ENCODE data around the gene PCLO. TPM values are rescaled to one million over a fixed set of nuclear protein-coding genes. Genes with fewer than 3 reads are reported as not detected.
A peak's percentile ranks its signal among the peaks of the same experiment; 100 is the strongest.

PCLO gene
- total and polyA plus RNA-seq, 2 of the 8 experiments (the other 6 are each of a cell fraction or from before 2014, with no cell fraction given): 1.5 to 3.2 TPM

- no peak overlapping the region for H3K4ac ChIP-seq (replicated peaks; ENCODE audit: insufficient read length, low read depth, low read length)
- H3K27ac ChIP-seq (ENCODE audit: low read depth, low read length): no peak overlapping the region
- H2BK5ac ChIP-seq (ENCODE audit: low read depth, low read length): no peak overlapping the region
- H3K79me1 ChIP-seq (ENCODE audit: low read depth, low read length): no peaks in the 10 kb centered on the region
- peaks cover 0 to 1% of the 10 kb centered on the region in 2 experiments for H4K20me1 ChIP-seq (replicated peaks in 1 of 2; ENCODE audit: control insufficient read depth in 1 of 2, insufficient read depth in 2 of 2, low read length in 2 of 2)
- H3K4me3 ChIP-seq (ENCODE audit: extremely low read depth in 1 of 4, insufficient read depth in 2 of 4, low read depth in 3 of 4, low read length in 4 of 4): peak overlapping the region in 1 of 4 experiments; percentile 87; a peak in 2 of 8 replicates
- H2BK120ac ChIP-seq (replicated peaks; ENCODE audit: low read depth, low read length): no peak overlapping the region
- no peak overlapping the region for H4K8ac ChIP-seq (ENCODE audit: extremely low read depth, insufficient read depth, low read length)
- H2AFZ ChIP-seq (ENCODE audit: low read length): no peak overlapping the region
- H2BK12ac ChIP-seq (ENCODE audit: low read depth, low read length): no peak overlapping the region
- no peak overlapping the region for H3K9ac ChIP-seq (replicated peaks in 1 of 4; ENCODE audit: extremely low read depth in 1 of 4, low read depth in 3 of 4, low read length in 3 of 4)
- H3K14ac ChIP-seq (ENCODE audit: insufficient read length): no peak overlapping the region
- peak overlapping the region in 1 of 2 experiments; percentile 82; a peak in 2 of 4 replicates for H3K4me2 ChIP-seq (ENCODE audit: insufficient read depth in 1 of 2, low read depth in 2 of 2, low read length in 2 of 2)
- DNase-seq (ENCODE audit: low read depth in 1 of 2, low spot score in 2 of 2): no peak
- H3K9me3 ChIP-seq (ENCODE audit: insufficient read depth in 2 of 2, low read depth in 1 of 2, low read length in 1 of 2): no peaks in the 10 kb centered on the region
- H3K27me3 ChIP-seq (replicated peaks in 1 of 4; ENCODE audit: control insufficient read depth in 3 of 4, extremely low read depth in 1 of 4, insufficient read depth in 3 of 4, low read length in 3 of 4): no peaks in the 10 kb centered on the region
- H3K23ac ChIP-seq (ENCODE audit: insufficient read length): no peak overlapping the region
- H2AK5ac ChIP-seq (ENCODE audit: low read depth, low read length): no peak overlapping the region
- no peak overlapping the region for H2BK15ac ChIP-seq (ENCODE audit: low read length)
- peaks cover 7% of the 10 kb centered on the region; the same call in 1 of the 2 replicates for H3K23me2 ChIP-seq (ENCODE audit: low read depth, low read length)
- no peak overlapping the region for H3K18ac ChIP-seq (ENCODE audit: extremely low read depth, low read length)
- CTCF ChIA-PET (ENCODE audit: partially characterized antibody): interaction anchor here (1.0 kb wide), 1 partner anchor 19 kb away, joined by 3 read pairs; no protein-coding TSS in a partner anchor
- POLR2A ChIA-PET (ENCODE audit: partially characterized antibody): interaction anchor here (2.6 kb wide), 1 partner anchor 9 kb away, joined by 16 read pairs; no protein-coding TSS in a partner anchor
- TF ChIP-seq EZH2 (IDR thresholded peaks at IDR 0.05; ENCODE audit: low read depth, low read length, severe bottlenecking) (no peak), SIN3A (conservative IDR thresholded peaks at IDR 0.05 in 1 of 2, IDR thresholded peaks at IDR 0.05 in 1 of 2; ENCODE audit: low read depth in 1 of 2, low read length in 2 of 2) (peak; percentile 68 to 76; a peak in 2 of 4 replicates)
- peaks cover 0 to 3% (median 0%) of the 10 kb centered on the region in 4 experiments; a peak in 3 of 7 replicates for H3K4me1 ChIP-seq (replicated peaks in 1 of 4; ENCODE audit: control insufficient read depth in 3 of 4, insufficient read depth in 4 of 4, low read length in 3 of 4)
- FAIRE-seq: peak; percentile 73
- no peaks in the 10 kb centered on the region for H3K79me2 ChIP-seq (ENCODE audit: control insufficient read depth in 1 of 2, insufficient read depth in 2 of 2, low read length in 2 of 2)
- no peak overlapping the region for H4K5ac ChIP-seq (ENCODE audit: insufficient read length, low read depth, low read length)
- WGBS, 2 experiments (ENCODE audit: extremely low coverage in 1 of 2, insufficient coverage in 1 of 2, insufficient read length in 1 of 2, insufficient replicate concordance in 2 of 2, low coverage in 1 of 2, low lambda C conversion rate in 2 of 2, missing lambda C conversion rate in 1 of 2): 74% methylated on average over 4 of the region's 4 CpGs; no CpG with 5 or more reads in 1 of the 2 experiments
- no peaks in the 10 kb centered on the region for H3K36me3 ChIP-seq (ENCODE audit: control insufficient read depth in 2 of 4, insufficient read depth in 4 of 4, low read length in 3 of 4)
- no peak overlapping the region for H4K91ac ChIP-seq (replicated peaks; ENCODE audit: insufficient read length, low read length)
- no peak overlapping the region for H2BK20ac ChIP-seq (ENCODE audit: low read length)
- H3K56ac ChIP-seq (replicated peaks; ENCODE audit: insufficient read length, low read depth, low read length): no peak overlapping the region
Observed at GRCh38 chr7:83161186-83161585, 1.5 kb downstream of the PCLO start.
